NCI-H345 (cell line): Measurements from ENCODE around the gene PKNOX2.

Experiments used
- DNase-seq: peaks from one replicate; lab custom pipeline; 2025; lab: John Stamatoyannopoulos, UW

PKNOX2 gene

DNA sequence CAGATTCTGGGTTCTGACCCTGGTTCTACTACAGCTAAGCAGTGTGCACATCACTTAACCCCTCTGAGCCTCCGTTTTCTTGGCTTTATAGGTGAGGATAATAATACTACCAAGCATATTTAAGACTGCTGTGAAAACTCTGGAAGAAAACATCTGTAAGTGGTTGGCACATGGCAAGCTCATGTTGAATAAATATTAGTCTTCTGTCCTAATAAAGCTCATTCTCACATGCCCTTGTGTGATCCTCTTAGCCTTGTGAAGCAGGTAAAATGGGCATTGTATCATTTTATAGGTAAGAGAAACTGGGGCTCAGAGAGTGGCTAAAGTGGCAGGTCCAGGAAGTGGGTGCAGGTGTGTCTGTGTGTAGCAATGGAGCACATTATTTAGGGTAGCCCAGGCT is 8.5 kb downstream of the PKNOX2 start:
- DNase-seq, result no peak

DNA sequence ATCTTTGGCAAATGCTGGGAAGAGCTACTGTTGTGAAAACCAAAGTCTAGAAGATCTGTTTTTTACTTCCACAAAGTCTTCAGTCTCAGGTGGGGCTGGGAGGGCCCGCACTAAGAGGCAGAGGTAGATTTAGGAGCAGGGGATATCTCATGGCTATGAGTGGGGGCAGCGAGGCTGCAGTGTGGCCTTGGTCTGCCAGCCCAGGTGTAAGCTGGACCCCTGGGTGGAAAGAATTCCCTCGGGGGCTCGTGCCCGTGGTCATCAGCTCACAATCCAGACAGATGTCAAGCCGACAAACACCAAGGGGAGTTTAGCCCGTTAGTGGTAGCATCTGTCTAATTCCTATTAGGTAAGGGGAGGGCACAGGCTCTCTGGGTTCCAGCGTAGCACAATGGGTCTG is 9.0 kb downstream of the PKNOX2 start:
- DNase-seq, result no peak

DNA sequence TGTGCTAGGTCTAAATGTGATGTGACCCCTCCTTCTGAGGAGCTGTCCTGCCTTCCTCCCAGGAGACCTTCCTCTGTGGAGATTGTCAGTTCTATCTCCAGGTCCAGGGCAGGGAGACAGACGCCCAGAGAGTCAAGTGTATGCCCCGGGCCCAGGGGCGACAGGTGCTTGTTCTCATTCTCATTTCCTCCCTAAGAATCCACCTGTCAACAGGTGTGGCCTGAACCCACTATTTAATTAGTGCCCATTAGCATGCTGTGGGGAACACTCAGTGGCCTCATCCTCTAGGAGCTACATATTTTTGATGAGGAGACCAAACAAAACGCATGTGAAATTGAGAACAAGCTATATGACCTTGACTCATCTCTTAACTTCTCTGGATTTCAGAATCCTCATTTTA is 9.5 kb downstream of the PKNOX2 start:
- no peak for DNase-seq

DNA sequence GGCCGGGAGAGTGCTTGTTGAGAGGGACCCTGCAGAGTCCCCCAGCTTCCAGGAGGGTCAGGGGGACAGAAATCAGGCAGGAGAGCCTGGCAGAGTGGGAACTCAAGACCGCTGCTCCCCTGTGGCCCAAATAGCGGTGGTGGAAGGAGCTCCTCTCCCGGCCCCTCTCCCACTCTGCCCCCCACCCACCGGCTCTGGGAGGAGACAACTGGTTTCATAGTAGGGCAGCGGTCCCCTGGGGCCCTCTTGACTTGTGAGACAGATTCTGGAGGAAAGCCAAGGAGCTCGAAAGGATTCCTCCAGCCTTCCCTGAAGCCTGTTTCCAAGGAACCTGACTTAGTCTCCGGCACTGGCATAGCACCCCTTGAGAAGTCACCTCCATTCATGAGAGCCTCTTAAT is 10.1 kb downstream of the PKNOX2 start:
- DNase-seq, result no peak

DNA sequence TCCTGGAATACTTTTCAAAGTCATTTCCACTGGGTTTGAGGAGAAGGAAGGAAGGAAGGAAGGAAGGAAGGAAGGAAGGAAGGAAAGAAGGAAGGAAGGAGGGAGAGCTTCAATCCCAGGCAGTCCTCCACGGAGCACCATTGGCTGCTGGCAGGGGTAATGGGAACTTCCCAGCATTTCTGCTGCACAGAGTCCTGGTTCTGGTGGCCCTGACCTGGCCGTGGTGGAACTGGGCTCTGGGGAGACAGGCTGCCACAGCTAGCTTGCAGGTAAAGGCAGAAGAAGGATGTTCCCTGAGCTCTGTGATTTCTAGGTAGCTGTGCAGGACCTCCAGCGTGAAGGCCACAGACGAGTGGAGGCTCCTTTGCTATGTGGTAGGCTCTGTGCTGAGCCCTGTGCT is 10.6 kb downstream of the PKNOX2 start:
- DNase-seq, result no peak

DNA sequence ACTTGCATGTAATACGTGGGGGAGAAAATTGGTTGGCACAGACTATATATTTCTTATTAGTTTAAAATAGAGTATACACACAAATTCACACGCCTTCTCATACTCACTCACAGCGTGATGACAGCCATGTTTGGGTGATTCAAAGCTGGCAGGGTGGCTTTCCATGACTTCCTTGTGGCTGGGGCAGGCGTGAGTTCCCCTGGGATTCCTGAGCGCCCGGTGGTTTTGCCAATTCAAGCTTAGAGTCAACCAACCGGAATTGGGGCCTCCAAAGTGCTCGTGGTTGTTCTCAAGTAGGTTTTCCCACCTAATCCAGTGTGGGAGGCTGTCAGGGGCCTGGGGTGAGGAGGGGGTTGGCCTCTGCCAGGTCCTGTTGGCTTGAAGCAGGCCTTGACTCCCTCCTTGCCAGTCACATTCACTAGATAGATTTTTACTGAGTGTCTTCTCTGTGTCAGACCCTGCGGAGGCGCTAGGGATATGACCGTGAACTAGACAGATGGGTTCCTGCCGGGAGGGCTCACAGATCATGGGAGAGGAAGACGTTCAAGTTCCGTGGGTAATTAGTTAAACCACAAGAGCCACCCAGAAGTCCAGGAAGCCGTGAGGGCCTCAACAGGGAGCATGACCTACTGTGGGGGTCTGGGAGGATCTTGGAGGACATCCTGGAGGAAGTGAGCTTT is 11.5 kb downstream of the PKNOX2 start:
- no peak for DNase-seq

DNA sequence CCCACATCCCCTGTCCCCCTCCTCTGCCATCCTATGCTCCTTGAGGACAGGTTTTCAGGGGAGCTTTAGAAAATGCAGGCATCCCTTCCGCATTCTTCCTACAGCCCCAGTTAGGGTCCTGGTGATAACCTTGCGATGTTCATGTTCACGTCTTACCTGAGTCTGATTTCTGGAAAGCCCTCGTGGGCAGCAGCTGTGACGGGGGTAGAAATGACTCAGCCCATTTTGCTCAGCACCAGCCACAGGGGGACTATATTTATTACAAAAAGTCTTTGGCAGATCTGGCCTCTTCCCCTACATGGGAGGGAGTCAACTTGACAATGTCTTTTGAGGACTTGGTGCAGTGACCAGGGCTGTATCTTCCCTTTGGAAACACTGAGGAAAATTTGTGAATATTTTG is 12.3 kb downstream of the PKNOX2 start:
- DNase-seq, result no peak

DNA sequence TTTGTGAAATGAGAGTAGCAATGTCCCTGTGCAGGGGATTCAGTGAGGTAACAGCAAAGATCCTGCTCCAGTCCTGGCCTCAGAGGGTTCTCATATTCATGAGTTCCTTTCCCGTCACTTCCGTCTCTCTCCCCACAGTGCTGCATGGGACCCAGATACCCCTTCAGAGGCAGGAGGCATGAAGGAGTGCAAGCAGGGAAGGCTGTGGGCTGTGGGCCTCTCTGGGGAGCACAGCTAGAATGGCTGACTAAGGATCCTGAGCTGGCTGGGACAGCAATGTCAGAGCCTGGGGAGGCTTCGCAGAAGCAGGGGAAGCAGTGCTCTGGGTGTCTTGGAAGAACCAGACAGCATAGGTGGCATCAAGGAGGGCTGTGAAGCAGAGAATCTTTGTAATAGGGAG is 13.0 kb downstream of the PKNOX2 start:
- DNase-seq, result no peak

DNA sequence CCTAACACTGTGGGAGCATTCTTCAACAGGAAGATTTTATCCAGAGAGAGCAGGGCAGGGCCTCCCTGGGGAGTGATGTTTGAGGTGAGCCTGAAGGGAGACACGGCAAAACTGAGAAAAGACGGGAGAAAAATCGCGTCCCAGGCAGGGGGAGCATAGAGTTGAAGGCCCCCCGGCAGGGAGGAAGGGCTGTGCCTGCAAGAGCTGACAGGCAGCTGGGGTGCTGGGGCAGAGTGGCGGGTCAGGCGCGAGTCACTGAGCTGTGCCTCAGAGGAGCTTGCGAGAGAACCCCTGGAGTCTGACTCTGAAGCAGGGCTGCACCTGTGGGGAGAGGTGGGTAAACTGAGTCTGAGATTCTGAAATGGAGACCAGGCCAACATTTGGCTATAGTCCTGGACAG is 14.8 kb downstream of the PKNOX2 start:
- no peak for DNase-seq

DNA sequence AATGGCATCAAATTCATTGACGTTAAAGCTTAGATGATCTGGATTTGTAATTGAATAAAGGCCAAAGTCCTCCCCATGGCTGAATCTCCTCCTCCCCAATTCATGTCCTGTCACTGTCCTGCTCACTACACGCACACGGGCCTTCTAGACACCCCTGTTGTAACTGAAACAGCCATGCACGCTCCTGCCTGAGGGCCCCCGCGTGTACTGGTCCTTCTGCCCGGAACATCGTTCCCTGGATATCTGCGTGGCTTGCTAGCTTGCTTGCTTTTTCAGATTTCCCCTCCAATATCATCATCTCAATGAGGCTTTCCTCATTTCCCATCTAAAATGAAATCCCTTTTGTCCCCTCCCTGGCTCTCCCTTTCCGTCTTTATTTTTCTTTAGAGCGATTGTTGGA is 15.3 kb downstream of the PKNOX2 start:
- DNase-seq, result no peak

DNA sequence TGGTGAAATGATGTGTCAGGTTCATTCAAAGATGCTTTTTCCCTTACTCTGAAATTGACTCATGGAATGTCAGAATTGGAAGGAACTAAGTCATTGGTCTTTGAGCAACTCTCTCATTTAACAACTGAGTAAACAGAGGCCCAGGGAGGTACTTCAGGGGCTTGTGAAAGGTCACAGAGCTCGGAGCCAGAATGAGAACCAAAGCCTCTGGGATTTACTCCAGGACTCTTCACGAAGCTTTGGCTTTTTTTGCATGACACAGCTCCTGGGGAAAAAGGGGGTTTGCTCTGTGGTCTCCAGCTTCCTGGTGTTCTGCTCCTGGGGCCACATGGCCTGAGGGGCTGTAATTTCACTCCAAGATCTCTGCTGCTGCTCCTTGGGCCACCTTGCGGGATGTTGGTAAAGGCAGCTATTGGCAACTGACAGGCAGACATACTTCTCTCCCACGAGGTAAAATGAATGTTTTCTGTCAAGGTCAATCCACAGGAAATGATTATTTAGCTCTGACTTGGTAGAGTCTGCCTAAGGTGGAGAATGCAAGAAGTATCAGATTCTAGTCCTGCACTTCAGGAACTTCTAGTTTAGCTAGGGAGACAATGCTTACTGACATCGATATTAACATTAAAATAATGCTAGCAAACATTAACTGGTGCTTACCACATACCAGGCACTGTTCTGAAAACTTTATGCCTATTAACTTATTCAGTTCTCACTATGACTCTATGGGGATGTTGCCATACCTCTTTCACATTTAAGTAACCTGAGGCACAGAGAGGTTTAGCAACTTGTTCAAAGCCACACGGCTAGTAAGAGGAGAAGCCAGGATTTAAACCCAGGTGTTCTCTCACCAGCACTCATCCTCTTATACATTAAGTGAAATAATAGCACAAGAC is 16.1 kb downstream of the PKNOX2 start:
- DNase-seq, result no peak

DNA sequence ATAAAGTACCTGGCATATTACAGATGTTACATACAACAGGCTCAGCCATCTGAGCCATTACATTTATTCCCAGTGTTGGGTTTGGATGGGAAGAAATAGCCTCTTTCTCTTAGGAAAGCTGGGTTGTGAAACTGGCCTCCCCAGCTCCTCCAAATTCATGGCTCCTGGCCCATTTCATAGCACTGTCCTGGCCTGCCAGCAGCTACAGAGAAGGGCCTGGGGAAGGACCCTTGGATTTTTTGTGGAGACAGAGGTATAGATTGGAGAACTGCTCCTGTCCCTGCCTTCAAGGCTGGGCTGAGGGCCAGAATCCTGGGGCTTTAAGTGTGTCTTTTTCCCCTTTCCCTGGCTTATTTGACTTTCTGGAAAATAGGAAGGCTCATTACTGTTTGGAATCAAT is 18.0 kb downstream of the PKNOX2 start:
- DNase-seq, result no peak

DNA sequence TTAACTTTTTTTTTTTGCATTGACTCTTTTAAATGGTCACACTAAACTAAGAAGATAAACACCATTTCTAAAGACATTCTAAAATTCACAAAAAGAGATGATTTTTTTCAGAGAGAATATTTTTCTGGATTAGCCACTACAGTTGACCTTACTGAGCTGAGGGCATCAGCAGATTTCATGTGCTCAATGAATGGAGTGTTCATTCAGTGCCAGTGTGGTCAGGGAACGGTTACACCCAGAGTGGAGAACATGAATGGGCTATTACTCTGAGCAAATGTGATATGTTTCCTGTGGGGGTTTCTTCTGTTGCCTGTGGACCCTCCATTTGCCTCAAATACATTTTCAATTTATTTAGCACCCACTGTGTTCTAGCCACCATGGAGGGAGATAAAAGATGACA is 19.1 kb downstream of the PKNOX2 start:
- no peak for DNase-seq

DNA sequence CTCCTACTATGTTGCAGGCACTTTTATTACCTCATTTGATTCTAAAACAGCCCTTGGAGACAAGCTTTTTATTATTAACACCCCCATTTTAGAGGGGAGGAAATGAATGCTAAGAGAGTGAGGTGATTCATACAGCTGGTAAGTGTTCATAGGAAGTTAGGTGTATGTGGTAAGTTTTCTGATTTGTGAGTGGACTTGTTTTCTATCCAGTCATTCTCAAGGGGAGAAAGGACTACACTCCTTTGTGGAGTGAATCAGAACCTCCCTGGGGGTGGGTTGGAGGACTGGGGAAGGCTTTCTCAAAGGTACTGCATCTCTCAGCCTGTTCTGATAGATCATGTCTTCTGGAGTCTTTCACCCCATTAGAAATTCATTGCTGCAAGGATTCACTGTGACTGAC is 23.5 kb downstream of the PKNOX2 start:
- no peak for DNase-seq

DNA sequence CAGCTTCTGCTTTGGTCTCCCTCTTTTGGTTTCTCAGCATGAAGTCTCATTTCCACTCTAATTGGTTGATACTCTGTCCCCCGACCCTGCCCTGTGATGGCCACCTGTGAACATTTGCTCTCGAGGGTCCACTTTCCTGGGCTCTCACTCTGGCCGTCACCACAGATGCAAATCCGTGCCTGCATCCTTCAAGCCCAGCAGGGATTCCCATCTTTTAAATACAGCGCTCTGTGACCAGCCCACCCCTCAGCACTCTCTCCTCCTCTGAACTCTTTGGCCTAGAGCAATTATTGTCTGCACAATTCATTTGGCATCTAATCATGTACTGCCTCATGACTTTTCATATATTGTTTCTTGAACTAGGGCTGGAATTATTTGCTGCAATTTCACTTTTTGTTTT is 26.0 kb downstream of the PKNOX2 start:
- DNase-seq, result no peak

DNA sequence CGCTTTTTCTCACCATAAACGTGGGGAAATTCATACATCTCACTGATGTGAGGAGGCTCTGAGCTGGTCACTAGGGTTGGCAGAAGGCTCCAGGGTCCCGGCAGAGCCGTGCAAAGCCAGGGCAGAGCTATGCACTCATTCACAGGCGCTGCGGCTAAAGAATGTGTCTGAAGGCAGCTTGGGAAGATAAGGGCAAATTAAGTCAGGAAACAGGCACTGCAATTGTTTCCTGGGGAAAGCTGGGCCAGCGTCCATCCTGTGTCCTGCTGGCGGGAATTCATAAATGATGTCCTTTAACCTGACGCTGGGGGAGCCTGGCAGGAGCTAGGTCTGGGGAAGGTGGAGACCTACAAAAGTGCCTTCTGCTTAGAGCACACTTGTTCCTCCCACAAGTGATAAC is 27.6 kb downstream of the PKNOX2 start:
- no peak for DNase-seq

DNA sequence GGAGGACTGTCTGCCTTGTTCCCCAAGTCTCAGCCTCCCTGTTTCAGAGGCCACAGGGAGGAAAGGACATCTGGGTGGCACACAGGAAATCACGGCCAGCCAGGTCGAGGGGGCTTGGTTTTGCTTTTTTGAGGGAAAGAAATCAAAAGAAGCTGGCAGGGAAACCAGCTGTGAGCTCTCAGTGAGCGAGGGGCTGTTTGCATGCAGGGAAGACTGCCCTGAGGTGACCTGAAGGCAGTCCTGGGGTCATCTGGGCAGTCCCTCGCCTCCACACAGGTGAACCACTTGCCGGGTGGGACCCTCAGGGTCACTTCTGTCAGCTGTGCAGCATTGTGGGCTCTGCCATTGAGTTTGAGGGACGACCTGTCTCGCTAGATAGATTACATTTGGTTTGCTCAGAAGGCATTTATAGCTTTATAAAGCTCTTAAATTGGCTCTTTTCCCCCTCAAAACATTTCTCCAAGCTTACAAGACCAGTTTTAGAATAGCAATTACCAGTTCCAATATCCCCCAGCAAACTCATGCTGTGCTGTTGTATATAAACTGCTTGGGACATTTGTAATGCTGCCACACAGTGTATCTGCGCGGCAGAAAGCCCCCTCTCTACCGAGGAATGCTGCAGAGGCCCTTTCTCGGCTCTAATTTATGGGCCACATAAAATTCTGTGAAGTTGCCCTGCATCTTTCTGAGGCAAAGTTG is 28.3 kb downstream of the PKNOX2 start:
- no peak for DNase-seq

DNA sequence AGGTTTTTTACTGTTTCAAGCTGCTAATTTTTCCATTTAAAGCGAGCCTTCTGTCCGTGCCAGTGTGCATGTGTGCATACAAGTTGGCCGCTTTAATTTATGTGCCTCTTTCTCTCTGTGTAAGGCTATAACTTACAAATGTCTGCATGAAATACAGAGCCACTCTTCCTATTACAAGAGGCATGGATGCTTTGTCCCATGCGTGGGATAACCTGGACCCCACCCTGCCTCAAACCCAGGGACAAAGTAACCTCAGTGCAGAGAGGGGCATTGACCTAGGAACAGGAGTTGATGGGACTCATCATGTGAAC is 28.8 kb downstream of the PKNOX2 start:
- no peak for DNase-seq

DNA sequence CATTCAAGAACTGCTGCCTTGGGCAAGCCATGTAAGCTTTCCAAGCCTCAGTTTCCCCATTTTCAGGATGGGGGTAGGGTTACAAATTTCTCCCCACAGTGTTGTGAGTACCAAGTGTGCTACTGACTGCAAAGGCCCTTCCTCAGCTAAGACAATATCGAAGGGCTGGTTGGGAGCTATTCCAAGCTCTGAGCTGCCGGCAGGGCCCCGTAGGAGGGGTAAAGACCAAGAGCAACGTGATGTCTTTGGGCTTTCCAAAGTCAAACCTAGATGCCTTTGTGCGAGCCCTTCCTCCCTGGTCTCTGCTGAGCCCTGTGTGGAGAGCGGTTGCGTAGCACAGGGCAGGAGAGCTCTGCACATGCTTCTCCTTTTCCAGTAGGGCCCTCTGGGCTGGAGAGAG is 29.3 kb downstream of the PKNOX2 start:
- DNase-seq, result no peak

DNA sequence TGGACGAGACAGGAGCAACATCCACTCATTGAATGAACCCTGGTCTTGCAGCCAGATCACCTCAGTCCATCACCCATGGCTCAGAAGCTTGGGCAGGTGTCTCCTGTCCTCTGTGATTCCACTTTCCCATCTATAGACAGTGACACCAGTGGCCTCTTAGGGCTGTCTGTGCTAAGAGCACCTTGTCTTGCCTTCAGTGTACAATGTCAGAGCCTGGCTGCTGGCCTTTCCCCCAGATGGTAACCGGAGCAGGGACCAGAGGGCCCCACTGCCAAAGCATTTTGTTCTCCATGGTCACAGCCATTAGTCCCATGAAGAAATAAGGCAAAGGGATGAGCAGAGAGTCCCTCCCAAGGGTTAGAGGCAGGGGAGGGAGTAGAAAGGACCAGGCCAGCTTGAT is 35.4 kb downstream of the PKNOX2 start:
- no peak for DNase-seq

DNA sequence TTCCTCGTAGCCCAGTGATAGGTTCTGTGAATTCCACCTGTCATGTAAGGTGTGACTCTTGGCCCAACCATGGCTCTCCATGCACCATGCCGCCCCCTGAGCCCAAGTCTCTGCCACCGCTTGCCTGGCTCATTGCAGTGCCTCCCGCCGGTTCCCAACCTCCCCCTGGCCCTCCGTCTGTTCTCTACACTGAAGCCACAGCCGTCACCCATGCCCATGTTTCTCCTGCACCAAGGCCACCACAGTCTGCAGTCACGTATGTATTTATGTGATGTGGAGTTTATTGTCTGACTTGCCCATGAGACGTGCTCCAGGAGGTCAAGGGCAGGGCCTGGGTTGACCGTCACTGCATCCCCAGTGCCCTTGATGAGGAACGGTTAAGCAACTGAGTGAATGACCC is 35.9 kb downstream of the PKNOX2 start:
- DNase-seq, result no peak

DNA sequence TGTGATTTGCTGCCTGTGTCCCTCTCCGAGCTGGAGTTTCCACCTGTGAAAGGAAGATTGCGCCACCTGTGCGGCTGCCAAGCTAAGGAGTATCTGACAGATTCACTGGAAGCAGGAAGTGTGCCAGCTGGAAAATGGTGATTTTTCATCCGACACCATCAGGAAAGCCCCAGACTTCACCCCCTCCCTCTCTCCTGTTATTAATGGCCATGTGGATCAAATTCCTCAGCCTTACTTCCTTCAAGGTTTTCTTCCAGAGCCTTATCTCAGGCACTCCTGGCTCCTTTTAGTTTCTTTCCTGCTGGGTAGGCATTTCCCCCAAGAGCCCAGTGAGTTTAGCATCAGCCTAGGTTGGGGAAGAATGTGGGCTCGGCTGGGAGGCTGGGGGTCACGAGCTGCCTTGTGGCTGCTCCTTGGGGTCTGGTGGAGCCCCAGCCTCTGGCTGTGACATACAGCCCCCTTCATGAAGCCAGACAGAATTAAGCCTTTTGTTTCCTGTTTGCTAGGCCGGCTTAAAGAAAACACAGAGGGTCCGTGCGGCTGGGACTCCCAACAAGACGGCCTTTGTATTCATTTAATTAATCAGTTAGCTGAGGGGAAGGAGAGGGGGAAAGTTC is 37.1 kb downstream of the PKNOX2 start:
- no peak for DNase-seq

DNA sequence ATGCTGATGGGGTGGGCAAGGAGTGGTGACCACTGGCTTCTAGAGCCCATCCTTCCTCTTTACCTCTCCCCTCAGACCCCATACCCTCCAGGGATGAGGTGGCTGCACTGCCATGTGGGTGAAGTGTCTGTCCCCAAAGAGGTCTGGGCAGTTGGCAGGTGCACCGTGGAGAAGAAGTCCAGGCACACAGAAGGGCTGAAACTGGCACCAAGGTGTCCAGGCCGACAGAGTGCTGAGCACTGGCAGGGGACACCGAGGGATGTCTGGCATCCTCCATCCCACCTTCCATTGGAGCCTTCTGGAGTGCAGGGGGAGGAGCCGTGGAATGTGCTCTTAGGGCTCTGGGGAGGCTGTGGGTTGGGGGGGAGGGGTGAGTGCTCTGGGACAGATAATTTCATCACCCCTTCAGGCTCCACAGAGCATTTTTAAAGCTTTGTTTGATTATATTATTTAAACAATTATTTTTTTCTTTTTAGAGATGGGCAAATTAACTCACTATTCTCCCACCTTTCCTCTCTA is 37.9 kb downstream of the PKNOX2 start:
- no peak for DNase-seq
